ENCODE results near the gene PADI4.

Gene PADI4

DNA sequence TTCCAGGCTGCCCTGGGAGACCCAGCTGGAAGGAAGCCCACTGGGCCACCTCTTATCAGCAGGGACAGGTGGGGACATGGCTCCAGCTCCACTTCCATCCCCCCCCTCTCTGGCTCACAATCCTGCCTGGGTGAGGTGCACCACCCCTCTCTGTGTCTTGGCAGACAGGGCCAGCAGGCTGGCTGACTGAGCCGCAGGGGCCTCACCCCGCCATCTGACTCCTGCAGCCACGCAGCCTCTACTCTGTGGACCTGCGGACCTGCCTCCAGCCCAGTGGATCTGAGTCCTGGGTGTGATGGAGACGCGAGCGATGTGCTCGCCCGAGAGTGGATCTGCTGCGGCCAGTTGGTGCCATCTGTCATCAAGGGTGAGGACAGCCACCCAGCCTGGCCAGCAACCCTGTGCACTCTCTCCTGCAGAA lies 101.4 kb downstream of the PADI4 start:
- TF ChIP-seq, protein P1, sequence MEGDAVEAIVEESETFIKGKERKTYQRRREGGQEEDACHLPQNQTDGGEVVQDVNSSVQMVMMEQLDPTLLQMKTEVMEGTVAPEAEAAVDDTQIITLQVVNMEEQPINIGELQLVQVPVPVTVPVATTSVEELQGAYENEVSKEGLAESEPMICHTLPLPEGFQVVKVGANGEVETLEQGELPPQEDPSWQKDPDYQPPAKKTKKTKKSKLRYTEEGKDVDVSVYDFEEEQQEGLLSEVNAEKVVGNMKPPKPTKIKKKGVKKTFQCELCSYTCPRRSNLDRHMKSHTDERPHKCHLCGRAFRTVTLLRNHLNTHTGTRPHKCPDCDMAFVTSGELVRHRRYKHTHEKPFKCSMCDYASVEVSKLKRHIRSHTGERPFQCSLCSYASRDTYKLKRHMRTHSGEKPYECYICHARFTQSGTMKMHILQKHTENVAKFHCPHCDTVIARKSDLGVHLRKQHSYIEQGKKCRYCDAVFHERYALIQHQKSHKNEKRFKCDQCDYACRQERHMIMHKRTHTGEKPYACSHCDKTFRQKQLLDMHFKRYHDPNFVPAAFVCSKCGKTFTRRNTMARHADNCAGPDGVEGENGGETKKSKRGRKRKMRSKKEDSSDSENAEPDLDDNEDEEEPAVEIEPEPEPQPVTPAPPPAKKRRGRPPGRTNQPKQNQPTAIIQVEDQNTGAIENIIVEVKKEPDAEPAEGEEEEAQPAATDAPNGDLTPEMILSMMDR (IDR thresholded peaks at IDR 0.05; ENCODE audit: borderline replicate concordance, insufficient read depth, low read depth, low read length), result no peak
- no peak overlapping the region for H3K4me3 ChIP-seq (ENCODE audit: low read depth, low read length)

DNA sequence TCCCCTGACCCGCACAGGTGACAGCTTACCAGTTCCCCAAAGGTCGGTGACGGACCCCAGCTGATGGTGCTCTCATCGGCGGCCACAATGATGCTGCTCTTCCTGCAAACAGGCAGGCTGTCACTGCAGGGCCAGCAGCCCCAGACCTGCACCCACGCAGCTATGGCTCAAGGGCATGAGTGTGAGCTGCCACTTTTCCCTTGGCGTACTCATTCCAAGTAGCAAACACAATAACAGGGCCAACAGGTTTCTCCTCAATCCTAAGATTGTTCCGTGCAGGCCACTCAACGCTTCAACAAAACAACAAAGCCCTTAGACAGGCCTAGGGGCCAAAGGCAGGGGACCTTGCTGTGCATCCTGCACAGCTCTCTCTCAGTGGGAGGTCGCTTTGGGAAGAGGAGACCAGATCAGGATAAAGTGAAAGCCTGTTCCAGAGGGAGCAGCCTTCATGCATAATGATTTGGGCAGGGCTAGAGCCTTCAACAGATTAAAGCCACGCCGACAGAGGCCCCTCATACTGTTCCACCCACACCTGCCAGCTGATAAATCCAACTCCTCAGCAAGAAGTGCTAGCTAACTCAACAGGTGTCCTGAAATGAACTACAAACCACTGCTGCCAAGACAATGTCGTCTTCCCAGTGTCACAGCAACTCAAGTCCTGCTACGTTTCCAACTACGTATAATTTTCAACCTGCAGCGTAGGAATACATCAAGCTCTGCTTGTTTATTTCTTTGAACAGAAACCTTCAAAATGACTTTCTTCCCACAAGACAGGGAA lies 104.3 kb downstream of the PADI4 start:
- H3K4me3 ChIP-seq (ENCODE audit: low read depth, low read length), result no peak overlapping the region
- TF ChIP-seq, protein P1 (IDR thresholded peaks at IDR 0.05; ENCODE audit: borderline replicate concordance, insufficient read depth, low read depth, low read length), result no peak

All from GM12875 (cell line).